Colonic mucosa (tissue), 4 donors: ENCODE results near the gene SLC25A42. TPM values are rescaled to one million over a fixed set of nuclear protein-coding genes. Genes with fewer than 3 reads are reported as not detected.
"Not testable (repeated sequence)": the region's sequence is repeated elsewhere in the genome, so short reads cannot be mapped to it uniquely, and the experiment has no call there.

Source experiments
- DNase-seq: peaks from one replicate; pipeline ENCODE4 v3.0.0-alpha.2; 2020
- H3K27ac ChIP-seq: fragments of 200-600 bp; one replicate; pipeline ENCODE4 v1.8.0; 2021
- H3K27me3 ChIP-seq: fragments of 200-600 bp; one replicate; pipeline ENCODE4 v1.8.0; 2021
- H3K36me3 ChIP-seq: fragments of 200-600 bp; one replicate; pipeline ENCODE4 v1.8.0; 2021
- H3K4me1 ChIP-seq: fragments of 200-600 bp; one replicate; pipeline ENCODE4 v1.8.0; 2021; ENCODE audit warnings: mild to moderate bottlenecking
- H3K4me3 ChIP-seq: fragments of 200-600 bp; one replicate; pipeline ENCODE4 v1.8.0; 2021
- H3K9ac ChIP-seq, 2 donors: one replicate each; pipeline ENCODE4 v1.7.0; 2013; ENCODE audit warnings: control low read depth in 2 of 2, low read depth in 2 of 2, low read length in 2 of 2
- H3K9me3 ChIP-seq: fragments of 200-600 bp; one replicate; pipeline ENCODE4 v1.8.0; 2021
- CTCF ChIP-seq: fragments of 200-600 bp; IDR thresholded peaks from one replicate; pipeline ENCODE4 v1.8.0; 2022; ENCODE audit warnings: antibody characterized with exemption, mild to moderate bottlenecking
- intact Hi-C: fragments of 100-400 bp; cut with DNase I; formaldehyde crosslinking; loops from one replicate; pipeline ENCODE4 v1.14.1; 2022
- total RNA-seq, 2 donors: library from RNA; stranded (reverse); fragmentation: NEBNext Ultra II Directional in 1 of 2; extraction: Animal tissue kit (Norgen Biotek cat#: 25700) in 1 of 2; gene quantifications; one replicate each; pipeline ENCODE4 v1.2.1, GENCODE V29; 2021
- donor health status: healthy.
- donor health status: DM: no; HTN: no; CAD: no.
- donor health status: DM: no; HTN: no; CAD: no.

SLC25A42 gene
- 1 to 10 TPM; 3.7 to 7.9 TPM for total RNA-seq

- H3K9me3 ChIP-seq = no peaks in the 10 kb centered on the region
- DNase-seq = peak; percentile 99
- H3K36me3 ChIP-seq = no peaks in the 10 kb centered on the region
- no peak for TF ChIP-seq CTCF
- H3K4me3 ChIP-seq = peak within 1 kb of the TSS; percentile 39
- peak within 1 kb of the TSS; percentile 23 for H3K27ac ChIP-seq
- H3K4me1 ChIP-seq = peaks cover 6% of the 10 kb centered on the region
- H3K9ac ChIP-seq = peak within 1 kb of the TSS; percentile 57 to 87
- no peaks in the 10 kb centered on the region for H3K27me3 ChIP-seq
- intact Hi-C loops = no loop called here
Observed at GRCh38 chr19:19063183-19064097, at the start of gene SLC25A42. Gene SLC25A42 (plus strand): TSS chr19:19063994. CDS start chr19:19096125, 32,131 bp downstream.

GRCh38 chr19:19021115-19021514 lies 42.7 kb upstream of the SLC25A42 start:
- Histone ChIP-seq H3K27ac (no peak overlapping the region), H3K27me3 (no peaks in the 10 kb centered on the region), H3K9me3 (no peaks in the 10 kb centered on the region), H3K36me3 (no peaks in the 10 kb centered on the region), H3K9ac (no peak overlapping the region), H3K4me1 (no peaks in the 10 kb centered on the region), H3K4me3 (no peak overlapping the region)
- DNase-seq = no peak
- intact Hi-C loops = no loop called here
- TF ChIP-seq CTCF = no peak

GRCh38 chr19:19022380-19022961 lies 41.3 kb upstream of the SLC25A42 start:
- Histone ChIP-seq H3K9ac (no peak overlapping the region), H3K4me1 (no peaks in the 10 kb centered on the region), H3K27me3 (no peaks in the 10 kb centered on the region), H3K27ac (no peak overlapping the region), H3K36me3 (no peaks in the 10 kb centered on the region), H3K9me3 (no peaks in the 10 kb centered on the region), H3K4me3 (no peak overlapping the region)
- TF ChIP-seq CTCF = no peak
- no peak for DNase-seq
- intact Hi-C loops = no loop called here

- H3K36me3 ChIP-seq, intact Hi-C loops, H3K9me3 ChIP-seq, H3K4me1 ChIP-seq, H3K4me3 ChIP-seq, DNase-seq, H3K27ac ChIP-seq, H3K27me3 ChIP-seq, H3K9ac ChIP-seq: not testable (repeated sequence)
Observed at GRCh38 chr19:19023376-19023775, 40.4 kb upstream of the SLC25A42 start.

GRCh38 chr19:19025861-19026260 lies 37.9 kb upstream of the SLC25A42 start:
- intact Hi-C loops = no loop called here

More at GRCh38 chr19:19025861-19026260, 37.9 kb upstream of the SLC25A42 start:
- H3K9ac ChIP-seq = no peak overlapping the region
- H3K4me1 ChIP-seq = no peaks in the 10 kb centered on the region
- no peaks in the 10 kb centered on the region for H3K9me3 ChIP-seq
- no peak overlapping the region for H3K27ac ChIP-seq
- no peak for TF ChIP-seq CTCF
- no peak overlapping the region for H3K4me3 ChIP-seq
- H3K27me3 ChIP-seq = no peaks in the 10 kb centered on the region
- no peaks in the 10 kb centered on the region for H3K36me3 ChIP-seq
- DNase-seq = no peak
